GM19395 (cell line): ENCODE measurements around the gene ST8SIA1.

Experiments used
- ATAC-seq: cut with Tn5 transposase; IDR thresholded peaks from one replicate; pipeline ENCODE4 v1.9.1; 2021; ENCODE audit warnings: mild to moderate bottlenecking, moderate library complexity; ENCODE audit not compliant: unreplicated experiment

The ST8SIA1 gene

GRCh38 chr12:22248121-22248520, 86.4 kb downstream of the ST8SIA1 start:
- no peak for ATAC-seq

GRCh38 chr12:22246217-22246846, 88.2 kb downstream of the ST8SIA1 start:
- no peak for ATAC-seq

GRCh38 chr12:22242726-22243125, 91.8 kb downstream of the ST8SIA1 start:
- ATAC-seq = no peak

GRCh38 chr12:22238211-22238610, 96.3 kb downstream of the ST8SIA1 start:
- no peak for ATAC-seq

- no peak for ATAC-seq
Measured at GRCh38 chr12:22234561-22234960, 99.9 kb downstream of the ST8SIA1 start.

- ATAC-seq = no peak
Measured at GRCh38 chr12:22231836-22232235, 102.7 kb downstream of the ST8SIA1 start.

GRCh38 chr12:22231078-22231477, 103.4 kb downstream of the ST8SIA1 start:
- no peak for ATAC-seq

- no peak for ATAC-seq
Measured at GRCh38 chr12:22230280-22230794, 104.2 kb downstream of the ST8SIA1 start.

- ATAC-seq = no peak
Measured at GRCh38 chr12:22229652-22230279, 104.7 kb downstream of the ST8SIA1 start.

GRCh38 chr12:22228022-22228875, 106.3 kb downstream of the ST8SIA1 start:
- no peak for ATAC-seq

- no peak for ATAC-seq
Measured at GRCh38 chr12:22223356-22223755, 111.2 kb downstream of the ST8SIA1 start.

- ATAC-seq = no peak
Measured at GRCh38 chr12:22217556-22217955, 117.0 kb downstream of the ST8SIA1 start.

GRCh38 chr12:22215467-22216253, 118.8 kb downstream of the ST8SIA1 start:
- ATAC-seq = no peak

GRCh38 chr12:22211128-22211527, 123.4 kb downstream of the ST8SIA1 start:
- ATAC-seq = no peak

GRCh38 chr12:22209422-22209821, 125.1 kb downstream of the ST8SIA1 start:
- ATAC-seq = no peak

GRCh38 chr12:22206111-22206728, 128.3 kb downstream of the ST8SIA1 start:
- no peak for ATAC-seq

- no peak for ATAC-seq
Measured at GRCh38 chr12:22204391-22204790, 130.1 kb downstream of the ST8SIA1 start.

- no peak for ATAC-seq
Measured at GRCh38 chr12:22202847-22203246, 131.7 kb downstream of the ST8SIA1 start.

- no peak for ATAC-seq
Measured at GRCh38 chr12:22201101-22201500, 133.4 kb downstream of the ST8SIA1 start.

GRCh38 chr12:22196236-22196635, 138.3 kb downstream of the ST8SIA1 start:
- ATAC-seq = no peak
